EH (cell line): Measurements from ENCODE around the gene CCL24.
"Not testable (repeated sequence)": the region's sequence is repeated elsewhere in the genome, so short reads cannot be mapped to it uniquely, and the experiment has no call there.

Experiments used
- DNase-seq: peaks from one replicate; pipeline ENCODE4 v3.0.0-alpha.2; 2015; ENCODE audit warnings: low read depth

CCL24 gene

GRCh38 chr7:75819711-75820110 lies 6.1 kb upstream of the CCL24 start:
- no peak for DNase-seq

GRCh38 chr7:75818472-75818871 lies 4.9 kb upstream of the CCL24 start:
- no peak for DNase-seq

GRCh38 chr7:75817116-75817515 lies 3.5 kb upstream of the CCL24 start:
- DNase-seq = no peak

- DNase-seq = peak; percentile 6
These were observed 1.9 kb upstream of the CCL24 start for GRCh38 chr7:75815418-75816064.

- DNase-seq = peak; percentile 67
These were observed 871 bp upstream of the CCL24 start for GRCh38 chr7:75814407-75814947.

GRCh38 chr7:75813084-75813483 lies 522 bp downstream of the CCL24 start:
- peak; percentile 11 for DNase-seq

- no peak for DNase-seq
These were observed 1.5 kb downstream of the CCL24 start for GRCh38 chr7:75811894-75812678.

- DNase-seq = no peak
These were observed 4.2 kb downstream of the CCL24 start for GRCh38 chr7:75809396-75809795.

GRCh38 chr7:75808106-75808505 lies 5.5 kb downstream of the CCL24 start:
- DNase-seq = no peak

- no peak for DNase-seq
These were observed 6.2 kb downstream of the CCL24 start for GRCh38 chr7:75807452-75807851.

GRCh38 chr7:75806560-75807307 lies 6.9 kb downstream of the CCL24 start:
- DNase-seq = no peak

GRCh38 chr7:75804705-75805104 lies 8.9 kb downstream of the CCL24 start:
- DNase-seq = no peak

- no peak for DNase-seq
These were observed 9.6 kb downstream of the CCL24 start for GRCh38 chr7:75804004-75804403.

- no peak for DNase-seq
These were observed 11.1 kb downstream of the CCL24 start for GRCh38 chr7:75802552-75802821.

- no peak for DNase-seq
These were observed 14.8 kb downstream of the CCL24 start for GRCh38 chr7:75798770-75799169.

GRCh38 chr7:75796420-75796819 lies 17.2 kb downstream of the CCL24 start:
- no peak for DNase-seq

GRCh38 chr7:75795831-75796285 lies 17.7 kb downstream of the CCL24 start:
- DNase-seq = no peak

- no peak for DNase-seq
These were observed 19.9 kb downstream of the CCL24 start for GRCh38 chr7:75793676-75794075.

GRCh38 chr7:75792567-75792966 lies 21.0 kb downstream of the CCL24 start:
- not testable (repeated sequence) for DNase-seq

- no peak for DNase-seq
These were observed 24.2 kb downstream of the CCL24 start for GRCh38 chr7:75789361-75789924.

GRCh38 chr7:75788154-75788847 lies 25.3 kb downstream of the CCL24 start:
- not testable (repeated sequence) for DNase-seq

- not testable (repeated sequence) for DNase-seq
These were observed 30.5 kb downstream of the CCL24 start for GRCh38 chr7:75783058-75783457.
